GM10266 (cell line): Measurements from ENCODE around the gene SEZ6.

Source experiments
- DNase-seq: peaks from one replicate; pipeline ENCODE4 v3.0.0; 2012; ENCODE audit errors: extremely low spot score
- CTCF ChIP-seq: IDR thresholded peaks from 2 replicates; pipeline ENCODE4 v1.5.1; 2012; ENCODE audit warnings: mild to moderate bottlenecking, low read depth; ENCODE audit not compliant: control insufficient read depth, insufficient read depth; ENCODE audit errors: missing control alignments

Gene SEZ6

DNA sequence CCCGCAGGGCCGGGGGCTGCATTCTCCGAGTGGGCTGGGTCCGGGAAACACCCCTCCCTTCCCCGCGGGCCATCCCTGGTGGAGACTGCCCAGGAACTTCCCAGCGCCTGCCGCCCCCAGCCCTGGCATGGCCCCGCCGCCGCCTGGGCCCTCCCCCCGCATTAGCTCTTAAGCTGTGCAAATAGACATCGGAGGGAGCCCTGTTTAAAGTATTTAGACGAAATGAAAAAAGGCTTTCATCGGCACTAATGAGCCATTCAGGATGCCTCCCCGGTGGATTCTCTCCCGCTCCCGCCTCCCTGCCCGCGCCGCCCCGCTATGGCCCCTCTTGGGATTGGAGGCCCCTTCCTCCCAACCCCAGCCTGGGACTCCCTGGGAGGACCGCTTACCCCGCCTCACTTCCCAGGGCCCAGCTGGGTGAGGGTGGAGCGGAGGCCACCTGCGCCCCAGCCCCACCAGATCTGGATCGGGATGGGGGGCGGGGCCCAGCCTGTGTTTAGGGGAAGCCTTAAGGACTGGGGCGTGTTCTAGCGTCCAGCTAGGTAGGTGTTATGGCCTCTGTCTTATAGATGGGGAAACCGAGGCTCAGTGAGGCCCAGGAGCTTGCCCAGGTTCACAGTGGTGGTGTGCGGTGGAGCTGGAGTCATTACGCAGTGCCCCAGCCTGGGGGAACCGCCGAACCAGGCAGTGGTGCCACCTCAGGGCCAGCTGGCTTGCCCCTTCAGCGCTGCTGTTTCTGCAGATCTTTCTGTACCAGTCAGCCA lies 19.7 kb downstream of the SEZ6 start:
- TF ChIP-seq CTCF = no peak
- no peak for DNase-seq

DNA sequence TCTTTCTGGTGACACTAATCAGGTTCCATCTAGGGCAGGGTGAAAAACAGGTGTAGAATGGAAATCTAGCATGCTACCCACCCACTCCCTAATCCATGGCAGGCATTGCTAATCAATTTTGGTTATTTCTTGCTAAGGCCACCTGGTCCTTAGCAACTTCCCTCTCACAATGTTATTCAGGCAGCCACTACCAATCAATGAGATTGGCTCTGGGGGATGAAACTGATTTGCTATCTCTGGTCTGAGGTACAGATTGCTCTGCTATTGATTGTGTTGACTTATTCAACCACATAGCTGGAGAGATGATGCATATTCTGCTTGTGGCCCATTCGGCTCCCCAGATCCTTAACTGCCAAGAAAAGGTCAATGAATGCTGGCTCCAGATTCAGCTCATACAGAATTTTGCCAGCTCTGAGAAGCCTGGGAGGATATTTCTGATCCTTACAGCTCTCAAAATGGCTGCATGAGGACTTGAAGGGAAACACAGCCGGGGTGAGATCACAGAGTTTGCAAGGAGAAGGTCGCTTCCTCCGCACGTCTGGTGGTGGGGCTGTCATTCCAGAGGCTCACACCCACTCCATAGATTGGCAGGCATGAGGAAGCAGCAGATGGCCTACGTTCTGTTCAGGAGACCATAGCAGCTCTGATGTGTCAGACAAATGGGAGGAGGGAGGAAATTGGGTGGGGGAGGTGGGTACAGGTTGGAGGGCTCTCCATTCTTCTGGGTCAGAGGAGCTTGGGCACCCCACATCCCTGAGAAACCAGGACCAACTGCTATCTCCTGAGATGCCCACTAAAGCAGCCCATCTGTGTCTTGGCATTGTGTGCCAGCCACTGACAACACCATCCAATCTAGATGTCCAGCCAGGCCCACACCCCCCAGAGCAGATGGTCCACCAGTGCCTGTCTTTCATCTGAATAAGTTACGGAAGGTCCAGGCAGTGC lies 22.3 kb downstream of the SEZ6 start:
- DNase-seq = no peak
- TF ChIP-seq CTCF = no peak

- peak; percentile 78 for DNase-seq
These were observed 23.6 kb downstream of the SEZ6 start for GRCh38 chr17:28982131-28982793.

GRCh38 chr17:28978356-28978964 lies 27.4 kb downstream of the SEZ6 start:
- DNase-seq = no peak
- no peak for TF ChIP-seq CTCF

More at GRCh38 chr17:28982131-28982793, 23.6 kb downstream of the SEZ6 start:
- TF ChIP-seq CTCF = no peak

GRCh38 chr17:28977659-28978355 lies 28.0 kb downstream of the SEZ6 start:
- no peak for TF ChIP-seq CTCF
- no peak for DNase-seq

- no peak for TF ChIP-seq CTCF
- no peak for DNase-seq
These were observed 30.2 kb downstream of the SEZ6 start for GRCh38 chr17:28975646-28976045.
